ENCODE data around the gene TMEM63A.
"Not testable (repeated sequence)": the region's sequence is repeated elsewhere in the genome, so short reads cannot be mapped to it uniquely, and the experiment has no call there.

Gene TMEM63A

DNA sequence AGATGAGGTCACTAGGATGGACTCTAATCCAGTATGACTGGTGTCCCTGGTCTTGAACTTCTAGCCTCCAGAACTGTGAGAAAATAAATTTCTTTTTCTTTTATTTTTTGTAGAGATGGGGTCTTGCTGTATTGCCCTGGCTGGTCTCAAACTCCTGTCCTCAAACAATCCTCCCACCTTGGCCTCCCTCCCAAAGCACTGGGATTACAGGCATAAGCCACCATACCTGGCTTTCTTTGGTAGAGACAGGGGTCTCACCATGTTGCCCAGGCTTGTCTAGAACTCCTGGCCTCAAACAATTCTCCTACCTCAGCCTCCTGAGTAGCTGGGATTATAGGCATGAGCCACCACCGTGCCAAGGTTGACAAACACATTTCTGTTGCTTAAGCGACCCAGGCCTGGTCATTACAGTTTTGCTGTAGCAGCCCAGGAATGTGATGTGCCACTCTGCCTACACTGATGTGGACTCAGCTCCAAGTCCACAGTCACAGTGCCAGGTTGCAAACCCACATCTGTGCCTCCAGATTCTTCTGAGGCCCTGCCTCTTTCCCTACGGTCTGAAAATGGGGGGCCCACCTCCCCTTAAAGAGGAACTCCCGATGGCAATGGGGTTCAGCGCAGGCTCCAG lies 25.9 kb upstream of the TMEM63A start:
- no peak for DNase-seq

DNA sequence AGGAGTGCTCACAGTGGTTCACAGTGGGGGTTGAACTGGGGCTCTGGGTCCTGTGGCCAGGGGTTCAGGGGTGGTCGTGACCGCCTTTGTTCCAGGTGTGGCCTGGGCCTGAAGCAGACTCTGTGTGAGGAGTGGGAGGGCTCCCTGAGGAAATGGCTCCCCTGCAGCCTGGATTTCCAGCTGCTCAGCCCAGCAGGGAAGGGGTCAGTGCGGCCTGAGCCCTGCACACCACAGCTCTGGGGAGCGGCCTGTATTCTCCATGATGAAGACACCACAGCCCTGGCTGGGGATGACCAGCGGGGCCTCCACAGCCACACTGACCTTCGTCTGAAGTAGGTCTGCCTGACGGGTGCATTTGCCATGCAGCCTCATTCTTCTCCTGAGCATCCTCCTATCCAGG lies 25.2 kb upstream of the TMEM63A start:
- DNase-seq: no peak

DNA sequence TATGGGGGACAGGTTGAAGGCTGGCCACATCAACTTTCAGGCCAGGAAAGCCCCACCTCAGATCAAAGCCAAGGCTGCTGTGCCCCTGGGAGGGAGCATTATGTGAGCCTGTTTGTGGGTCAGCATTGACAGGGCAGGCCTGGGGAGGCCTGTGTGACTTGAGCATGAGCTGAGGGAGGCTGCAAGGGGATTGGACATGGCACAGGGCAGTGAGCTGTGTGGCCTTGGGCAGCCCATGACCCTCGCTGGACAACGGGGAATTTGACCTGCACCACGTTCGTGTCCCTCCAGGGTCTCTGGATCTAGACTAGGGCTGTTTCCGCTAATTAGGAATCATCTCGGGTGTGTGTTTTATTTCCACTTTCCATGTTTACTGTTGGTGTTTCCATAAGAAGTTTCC lies 24.3 kb upstream of the TMEM63A start:
- no peak for DNase-seq

DNA sequence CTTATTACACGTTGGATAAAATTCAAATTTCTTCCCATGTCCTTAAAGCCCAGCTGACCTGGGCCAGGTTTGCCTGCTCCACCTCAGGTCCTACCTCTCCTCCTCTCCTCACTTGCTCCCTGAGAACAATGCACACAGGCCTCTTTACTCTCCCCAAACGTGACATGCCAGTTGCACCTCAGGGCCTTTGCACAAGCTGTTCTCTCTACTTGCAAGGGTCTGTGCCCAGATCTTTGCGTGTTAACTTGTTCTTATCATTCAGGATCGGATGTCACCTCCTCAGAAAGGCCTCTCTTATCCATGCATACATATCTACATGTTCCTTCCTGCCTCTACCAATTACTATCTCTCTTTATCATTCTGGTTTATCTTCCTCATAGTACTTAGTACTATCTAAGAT lies 21.4 kb upstream of the TMEM63A start:
- DNase-seq: no peak

DNA sequence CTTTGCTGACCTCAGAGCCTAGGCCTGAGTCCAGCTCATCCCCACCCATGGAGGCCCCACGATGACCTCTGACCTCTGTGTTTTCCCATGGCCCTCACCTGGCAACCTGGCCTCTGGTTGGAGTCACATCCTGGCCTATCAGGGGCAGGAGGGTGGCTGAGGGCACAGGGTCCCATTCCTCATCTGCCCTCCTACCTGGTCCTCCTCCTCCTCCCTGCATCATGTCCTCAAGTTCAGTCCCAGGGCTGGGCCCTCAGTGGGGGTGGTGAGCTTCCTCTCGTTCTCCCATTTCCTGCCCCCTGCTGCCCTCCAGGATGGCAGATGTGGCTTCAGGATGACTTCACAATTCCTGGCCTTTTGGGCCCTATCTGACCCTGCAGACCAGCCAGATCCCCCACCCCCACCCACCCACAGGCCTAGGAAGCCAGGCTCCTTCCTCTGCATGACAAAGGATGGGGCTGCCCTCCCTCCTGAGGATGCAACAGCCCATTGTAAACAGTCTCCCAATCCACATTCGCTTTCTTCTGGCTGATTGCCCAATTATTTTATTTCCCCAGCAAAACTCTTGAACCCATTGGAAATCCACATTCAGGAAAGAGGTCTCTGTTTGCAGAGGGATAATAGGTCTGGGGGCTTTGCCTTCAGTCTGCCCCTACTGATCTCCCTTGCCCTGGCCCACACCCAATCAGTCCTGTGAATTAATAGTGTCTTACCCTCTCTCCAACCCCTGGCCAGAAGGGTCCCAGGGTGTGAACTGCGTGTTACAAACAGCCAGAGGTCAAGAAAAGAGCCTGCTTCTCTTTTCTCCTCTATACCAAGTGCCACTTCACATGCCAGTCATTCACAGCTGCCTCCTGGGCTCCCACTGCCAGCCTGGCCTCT lies 17.1 kb upstream of the TMEM63A start:
- DNase-seq: no peak

DNA sequence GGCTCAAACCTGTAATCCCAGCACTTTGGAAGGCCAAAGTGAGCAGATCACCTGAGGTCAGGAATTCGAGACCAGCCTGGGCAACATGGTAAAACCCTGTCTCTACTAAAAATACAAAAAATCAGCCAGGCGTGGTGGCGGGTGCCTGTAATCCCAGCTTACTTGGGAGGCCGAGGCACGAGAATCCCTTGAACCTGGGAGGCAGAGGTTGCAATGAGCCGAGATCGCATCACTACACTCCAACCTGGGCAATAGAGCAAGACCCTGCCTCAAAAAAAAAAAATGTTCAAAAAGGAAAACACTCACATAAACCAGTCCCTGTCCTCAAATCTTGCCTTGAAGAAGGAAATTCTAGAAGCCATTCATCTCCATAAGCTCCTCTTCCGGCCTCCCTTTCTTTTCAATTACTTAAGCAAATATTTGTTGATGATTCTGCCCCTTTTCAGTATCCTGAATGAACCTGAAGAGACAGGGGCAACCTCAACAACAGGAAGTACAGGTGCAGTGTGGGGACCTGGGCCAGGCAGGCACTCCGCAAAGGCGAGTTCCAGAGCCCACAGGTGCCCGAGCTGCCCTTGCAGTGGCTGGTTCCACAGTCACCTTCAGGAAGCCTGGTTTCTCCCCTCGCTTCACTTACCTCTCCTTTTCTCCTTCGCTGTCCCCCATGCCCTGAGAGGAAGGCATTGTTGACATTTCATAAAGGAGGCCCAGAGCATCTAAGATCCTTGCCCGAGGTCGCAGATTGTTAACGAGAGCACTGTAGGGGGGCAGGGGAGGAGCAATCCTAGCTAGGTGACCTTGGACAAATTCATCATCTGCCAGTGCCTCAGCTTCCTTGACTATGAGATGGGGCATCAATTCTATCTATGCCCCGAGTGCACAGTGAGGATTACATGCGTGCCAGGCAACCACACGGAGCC lies 15.7 kb upstream of the TMEM63A start:
- DNase-seq: no peak

DNA sequence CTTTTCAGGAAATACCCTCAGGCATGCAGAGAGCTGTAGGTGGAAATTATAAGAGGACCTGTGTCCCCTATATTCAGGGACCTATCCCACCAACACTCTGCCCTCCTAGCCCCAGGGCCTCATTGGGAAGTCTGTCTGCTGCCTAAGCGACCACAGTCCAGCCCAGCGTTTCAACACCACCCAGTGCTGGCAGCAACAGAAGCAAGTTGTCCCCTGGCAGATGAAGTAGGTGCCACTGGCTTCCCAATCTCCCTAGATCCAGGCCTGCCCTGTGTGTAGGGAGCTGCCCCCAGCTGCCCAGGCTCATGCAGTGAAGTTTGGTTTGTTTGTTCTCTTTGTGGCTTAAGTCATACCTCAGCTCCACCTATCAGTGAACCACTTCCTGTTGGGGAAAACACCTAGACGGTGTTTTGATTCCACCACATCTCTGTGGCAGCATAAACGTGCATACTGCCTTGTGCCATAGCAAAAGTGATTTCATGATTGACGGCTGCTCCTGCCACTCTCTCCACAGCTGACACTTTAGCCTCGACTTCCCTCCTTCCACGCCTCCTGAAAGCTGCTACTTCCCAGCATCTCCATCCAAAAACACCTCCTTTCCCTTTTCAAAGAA lies 14.9 kb upstream of the TMEM63A start:
- peak; percentile 46 for DNase-seq

DNA sequence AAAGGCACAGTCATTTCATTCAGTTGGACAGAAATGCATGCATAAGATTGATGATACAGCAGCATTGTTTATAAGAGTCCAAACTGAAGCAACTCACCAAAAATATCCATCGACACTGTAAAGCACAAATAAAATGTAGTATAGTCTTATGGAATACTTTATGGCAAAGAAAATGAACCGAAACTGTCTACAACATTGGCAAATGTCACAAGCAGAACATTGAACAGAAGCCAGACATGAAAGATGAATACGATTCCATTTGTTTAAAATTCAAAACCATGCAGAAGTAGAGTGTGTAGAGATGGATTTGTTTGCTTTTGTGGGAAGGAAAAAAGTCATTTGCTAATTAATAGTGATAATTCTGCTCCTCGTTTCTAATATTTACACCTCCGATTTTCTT lies 14.3 kb upstream of the TMEM63A start:
- DNase-seq: no peak

DNA sequence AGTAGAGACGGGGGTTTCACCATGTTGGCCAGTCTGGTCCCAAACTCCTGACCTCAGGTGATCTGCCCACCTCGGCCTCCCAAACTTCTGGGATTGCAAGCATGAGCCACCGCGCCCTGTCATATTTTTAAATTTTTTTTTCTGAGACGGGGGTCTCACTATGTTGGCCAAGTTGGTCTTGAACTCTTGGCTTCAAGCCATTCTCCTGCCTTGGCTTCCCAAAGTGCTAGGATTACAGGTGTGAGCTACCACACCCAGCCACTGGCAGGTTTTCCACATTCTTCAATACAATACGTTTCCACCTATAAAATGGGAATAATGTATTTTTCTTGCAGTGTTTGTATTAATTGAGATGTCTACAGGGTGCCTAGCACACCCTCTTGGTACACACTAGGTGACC lies 10.1 kb upstream of the TMEM63A start:
- DNase-seq: no peak

DNA sequence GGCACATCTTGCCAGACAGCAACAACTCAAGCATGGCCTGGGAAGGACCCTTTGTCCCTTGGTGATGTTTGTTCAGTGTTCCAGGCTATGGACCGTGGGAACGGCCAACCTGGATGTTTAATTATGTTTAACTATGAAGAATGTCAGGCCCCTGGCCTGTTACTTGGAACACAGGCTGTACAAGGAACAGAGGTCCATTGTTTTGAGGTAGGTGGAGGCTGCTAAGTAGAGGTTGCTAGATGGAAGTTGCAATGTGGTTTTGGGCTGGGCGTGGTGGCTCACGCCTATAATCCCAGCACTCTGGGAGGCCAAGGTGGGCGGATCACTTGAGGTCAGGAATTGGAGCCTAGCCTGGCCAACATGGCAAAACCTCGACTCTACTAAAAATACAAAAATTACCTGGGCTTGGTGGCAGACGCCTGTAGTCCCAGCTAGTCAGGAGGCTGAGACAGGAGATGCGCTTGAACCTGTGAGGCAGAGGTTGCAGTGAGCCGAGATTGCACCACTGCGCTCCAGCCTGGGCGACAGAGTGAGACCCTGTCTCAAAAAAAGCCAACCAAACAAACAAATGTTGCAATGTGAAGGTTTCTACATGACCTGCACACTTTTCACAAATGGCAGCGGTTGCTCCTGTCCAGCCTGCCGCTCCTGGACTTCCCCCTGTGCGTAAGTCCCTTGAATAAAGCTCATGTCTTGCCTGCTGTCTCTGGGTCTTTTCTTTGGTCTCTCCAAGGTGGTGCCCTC lies 9.2 kb upstream of the TMEM63A start:
- no peak for DNase-seq

DNA sequence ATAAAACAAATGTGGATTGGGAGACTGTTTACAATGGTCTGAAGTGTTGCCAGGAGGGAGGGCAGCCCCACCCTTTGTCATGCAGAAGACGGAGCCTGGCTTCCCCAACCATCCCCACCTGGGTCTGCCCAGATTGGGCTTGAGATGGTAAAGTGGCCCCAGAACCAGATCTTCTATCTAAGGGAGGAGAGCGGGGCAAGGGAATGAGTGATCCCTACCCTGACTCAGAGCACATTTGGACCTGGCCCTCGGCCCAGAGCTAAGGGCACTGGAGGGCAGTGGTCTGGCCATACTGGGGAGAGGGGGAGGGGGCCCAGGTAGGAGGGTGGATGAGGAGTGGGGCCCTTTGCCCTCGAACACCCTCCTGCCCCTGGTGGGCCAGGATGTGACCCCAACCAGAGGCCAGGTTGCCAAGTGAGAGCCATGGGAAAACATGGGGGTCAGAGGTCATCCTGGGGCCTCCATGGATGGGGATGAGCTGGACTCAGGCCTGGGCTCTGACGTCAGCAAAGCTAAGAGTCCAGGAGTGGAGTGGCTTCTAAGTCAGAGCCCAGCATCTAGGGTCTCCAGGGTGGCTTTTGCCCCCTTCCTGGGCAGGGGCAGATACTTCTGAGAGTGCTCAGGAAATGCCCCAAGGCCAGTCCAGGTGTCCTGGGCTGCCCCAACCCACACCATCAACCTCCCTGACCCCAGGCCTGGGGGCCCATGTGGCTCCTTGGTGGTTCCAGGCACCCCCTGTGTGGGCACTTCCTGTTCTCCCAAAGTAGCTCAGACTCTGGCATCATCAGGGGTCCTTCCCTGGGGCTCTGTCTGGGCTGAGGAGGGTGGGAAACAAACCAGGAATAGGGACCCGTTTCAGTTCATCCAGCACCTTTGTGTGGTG lies 8.4 kb upstream of the TMEM63A start:
- DNase-seq: no peak

DNA sequence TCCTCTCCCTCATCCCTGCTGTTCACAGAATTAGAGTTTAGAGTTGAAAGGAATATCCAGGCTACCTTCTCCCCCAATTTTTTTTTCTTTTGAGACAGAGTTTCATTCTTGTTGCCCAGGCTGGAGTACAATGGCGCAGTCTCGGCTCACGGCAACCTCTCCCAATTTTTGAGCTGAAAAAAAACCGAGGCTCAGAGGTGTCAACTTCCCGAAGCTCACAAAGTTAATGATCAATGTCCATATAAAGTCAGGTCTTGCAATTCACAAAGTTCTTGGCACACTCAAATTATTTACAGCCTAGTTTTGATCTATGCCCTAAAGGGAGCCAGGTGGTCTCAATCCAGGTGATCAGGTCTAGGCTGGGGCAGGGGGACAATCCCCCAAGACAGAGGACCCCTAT lies 7.6 kb upstream of the TMEM63A start:
- no peak for DNase-seq

DNA sequence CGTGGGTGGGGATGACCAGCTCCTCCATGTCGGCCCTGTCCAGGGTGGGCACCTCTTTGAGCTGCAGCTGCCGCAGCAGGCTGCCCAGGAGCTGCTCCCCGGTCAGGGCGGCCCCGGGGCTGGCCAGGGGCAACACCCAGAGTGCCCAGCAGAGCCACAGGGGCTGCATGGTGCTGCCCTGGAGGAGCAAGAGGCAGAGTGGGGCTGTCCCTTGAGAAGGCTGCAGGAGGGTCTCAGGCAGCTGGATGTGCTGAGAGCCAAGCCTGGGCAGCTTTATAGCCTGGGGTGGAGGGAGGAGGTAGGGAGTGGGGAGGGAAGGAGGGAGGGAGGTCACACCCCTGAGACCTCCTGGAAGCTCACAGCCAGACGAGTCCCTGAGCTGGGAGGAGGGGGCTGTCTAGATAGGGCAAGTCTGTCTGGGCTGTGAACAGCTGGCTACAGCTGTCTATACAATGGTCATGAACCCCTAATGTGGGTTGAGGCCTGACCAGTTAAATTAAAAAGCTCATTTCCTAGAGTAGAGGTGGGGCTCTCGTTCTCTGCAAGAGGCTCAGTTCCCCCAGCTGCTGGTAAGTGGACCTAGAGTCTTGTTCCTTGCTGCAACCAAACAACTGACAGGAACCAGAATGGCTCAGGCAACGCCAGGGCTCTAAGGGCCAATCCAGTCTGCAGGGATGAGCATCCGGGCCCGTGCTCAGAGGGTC lies 6.9 kb upstream of the TMEM63A start, which contains the start of gene LEFTY1:
Gene LEFTY1 (minus strand): TSS at position 249 of the 704 bp plus-strand sequence. CDS start 80 bp downstream, at position 169.
- no peak for DNase-seq

DNA sequence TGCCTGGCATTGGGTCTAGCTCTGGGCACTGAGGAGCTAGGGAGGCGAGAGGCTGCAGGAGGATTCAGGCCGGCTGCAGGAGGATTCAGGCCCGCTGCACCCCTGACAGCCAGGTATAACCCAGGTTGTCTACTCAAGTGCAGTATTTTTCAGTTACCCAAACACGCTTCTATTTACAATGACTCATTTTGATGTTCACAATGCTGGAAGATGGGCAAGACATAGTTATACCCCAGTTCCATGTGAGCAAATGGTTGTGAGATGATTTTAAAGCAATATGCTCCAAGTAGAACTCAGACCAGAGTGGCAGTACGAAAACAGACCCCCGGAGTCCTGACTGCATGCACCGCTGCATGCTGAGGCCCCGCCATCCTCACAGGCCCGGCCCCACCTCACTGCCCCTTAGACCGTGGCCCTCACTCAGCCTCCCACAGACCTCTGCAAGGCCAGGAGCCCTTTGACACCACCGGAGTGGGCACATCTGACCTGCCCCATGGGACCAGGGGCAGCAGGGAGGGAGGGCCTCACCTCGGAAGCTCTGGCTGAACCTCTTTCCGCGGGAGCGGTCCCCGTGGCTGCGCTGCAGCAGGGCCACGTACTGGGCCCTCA lies 6.2 kb upstream of the TMEM63A start:
- no peak for DNase-seq

DNA sequence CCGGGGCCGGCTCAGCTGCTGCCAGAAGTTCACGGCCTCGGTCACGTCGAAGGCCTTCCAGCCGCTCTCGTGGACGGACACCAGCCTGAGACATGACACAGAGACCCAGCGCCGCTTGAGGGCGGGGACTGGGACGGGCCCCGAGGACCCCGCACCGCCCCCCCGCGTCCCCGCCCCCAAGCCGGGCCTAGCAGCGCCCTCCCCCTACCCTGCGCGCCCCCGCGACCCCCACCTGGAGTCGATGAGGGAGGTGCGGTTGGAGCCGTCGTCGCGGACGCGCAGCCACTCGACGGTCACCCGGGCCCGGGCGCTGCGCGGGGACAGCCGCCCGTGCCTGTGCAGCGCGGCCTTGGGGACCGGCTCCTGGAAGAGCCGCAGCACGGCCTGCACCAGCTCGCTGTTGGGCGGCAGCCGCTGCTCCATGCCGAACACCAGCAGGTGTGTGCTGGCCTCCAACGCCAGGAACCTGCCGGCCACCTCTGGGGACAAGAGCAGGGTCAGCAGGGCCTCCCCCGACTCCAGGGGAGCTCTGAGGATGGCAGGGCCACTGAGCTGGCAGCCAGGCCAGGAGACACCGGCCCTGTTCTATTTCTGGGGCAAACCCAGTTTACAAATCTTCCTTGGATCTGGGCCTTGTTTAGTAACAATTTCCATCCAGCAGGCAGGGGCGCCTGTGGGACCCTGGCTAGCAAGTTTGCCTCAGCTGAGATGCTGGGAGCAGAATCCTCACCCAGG lies 5.5 kb upstream of the TMEM63A start:
- not testable (repeated sequence) for DNase-seq

DNA sequence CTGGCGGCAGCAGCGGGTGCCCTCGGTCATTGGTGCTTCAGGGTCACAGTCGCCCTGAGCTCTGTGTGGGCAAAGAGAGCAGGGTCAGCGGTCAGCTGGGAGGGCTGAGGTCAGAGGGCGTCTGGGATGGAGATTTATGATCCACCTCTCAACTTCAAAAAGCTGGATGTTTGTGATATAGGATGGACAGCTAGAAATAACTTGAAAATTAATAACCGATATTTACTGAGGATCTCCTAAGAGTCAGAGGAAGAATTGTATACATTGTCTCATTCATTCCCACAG lies 4.8 kb upstream of the TMEM63A start:
- no peak for DNase-seq

DNA sequence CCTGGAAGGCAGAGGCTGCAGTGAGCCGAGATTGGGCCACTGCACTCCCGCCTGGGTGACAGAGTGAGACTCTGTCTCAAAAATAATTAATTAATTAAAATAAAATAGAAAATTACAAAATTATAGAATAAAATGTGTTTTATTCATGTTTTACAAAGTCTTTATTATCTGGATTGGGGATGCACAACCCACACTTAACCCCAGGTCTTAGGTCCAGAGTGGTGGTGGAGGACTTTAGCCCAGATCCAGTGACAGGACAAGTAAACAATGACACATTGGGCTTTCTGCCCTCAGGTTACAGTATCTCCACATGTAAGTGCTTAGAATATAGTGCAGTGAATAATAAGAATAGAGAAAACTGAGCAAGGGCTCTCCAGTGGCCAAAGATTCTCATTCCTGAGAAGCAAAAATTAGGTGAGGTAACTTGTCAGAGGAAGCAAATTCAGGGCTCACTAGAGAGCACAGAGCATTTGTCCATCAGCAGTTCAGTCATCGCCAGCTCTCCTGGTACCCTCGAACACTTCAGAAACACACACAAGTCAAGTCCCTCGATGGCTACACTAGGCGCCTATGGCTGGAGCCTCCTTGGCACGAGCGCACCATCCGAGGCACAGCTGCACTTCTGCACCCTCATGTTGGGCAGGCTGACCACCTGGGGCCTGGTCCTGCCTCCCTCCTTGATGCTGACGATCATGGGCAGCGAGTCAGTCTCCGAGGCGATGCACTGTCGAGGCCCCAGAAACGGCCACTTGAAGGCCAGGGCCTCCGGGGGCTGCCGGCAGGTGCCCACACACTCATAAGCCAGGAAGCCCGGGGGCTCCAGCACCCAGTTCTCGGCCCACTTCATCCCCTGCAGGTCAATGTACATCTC lies 4.2 kb upstream of the TMEM63A start:
- DNase-seq: no peak

DNA sequence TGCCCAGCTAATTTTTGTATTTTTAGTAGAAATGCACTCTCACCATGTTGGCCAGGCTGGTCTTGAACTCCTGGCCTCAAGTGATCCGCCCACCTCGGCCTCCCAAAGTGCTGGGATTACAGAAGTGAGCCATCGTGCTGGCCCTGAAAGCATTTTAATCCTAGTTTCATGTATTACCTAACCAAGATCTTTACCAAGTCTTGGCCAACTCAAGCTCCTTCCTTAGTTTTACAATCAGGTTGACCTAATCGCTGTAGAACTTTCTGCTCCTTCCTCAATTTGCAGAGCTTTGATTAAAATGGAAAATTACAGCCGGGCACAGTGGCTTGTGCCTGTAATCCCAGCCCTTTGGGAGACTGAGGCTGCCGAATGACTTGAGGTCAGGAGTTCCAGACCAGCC lies 3.2 kb upstream of the TMEM63A start:
- DNase-seq: no peak

Data from activated CD4-positive, alpha-beta T cell treated with anti-CD3 and anti-CD28 coated beads, Interleukin-2, amount 50 U/mL, for 4 hours (primary cell).